Esophagus squamous epithelium (tissue), 5 donors: ENCODE data around the gene PDZD8. TPM values are rescaled to one million over a fixed set of nuclear protein-coding genes. Genes with fewer than 3 reads are reported as not detected.

Experiments
- DNase-seq: peaks from one replicate; lab custom pipeline; 2025; lab: John Stamatoyannopoulos, UW
- H3K27ac ChIP-seq, 4 donors: fragments of 200-600 bp; sonication (generic); one replicate each; pipeline ENCODE4 v1.5.1; 2016 to 2019; ENCODE audit warnings: mild to moderate bottlenecking in 1 of 4
- H3K27me3 ChIP-seq, 4 donors: fragments of 200-600 bp; sonication (generic); 1 replicate in 3 of 4; 2 replicates in 1 of 4; pipeline versions ENCODE4 v1.5.1 to v1.6.0; 2017 to 2021; ENCODE audit warnings: antibody characterized with exemption in 1 of 4
- H3K36me3 ChIP-seq, 3 donors: fragments of 200-600 bp; sonication (generic); one replicate each; pipeline ENCODE4 v1.5.1; 2016 to 2019
- H3K4me1 ChIP-seq, 3 donors: fragments of 200-600 bp; sonication (generic); one replicate each; pipeline ENCODE4 v1.5.1; 2017 to 2019
- H3K4me3 ChIP-seq, 4 donors: fragments of 200-600 bp; sonication (generic); 1 replicate in 3 of 4; 2 replicates in 1 of 4; pipeline ENCODE4 v1.5.1; 2016 to 2019; ENCODE audit warnings: mild to moderate bottlenecking in 2 of 4, moderate library complexity in 1 of 4
- H3K9me3 ChIP-seq, 3 donors: fragments of 200-600 bp; sonication (generic); one replicate each; pipeline ENCODE4 v1.5.1; 2016 to 2019
- POLR2A ChIP-seq, 4 donors: fragments of 450-650 bp; IDR thresholded peaks; one replicate each; pipeline ENCODE4 v1.6.1; 2017; ENCODE audit warnings: antibody characterized with exemption in 4 of 4, mild to moderate bottlenecking in 4 of 4, moderate library complexity in 3 of 4
- WGBS, 2 donors: methylation state at CpG; one replicate each; pipeline ENCODE4 v1.1.5; 2018; 5-methylcytosine and 5-hydroxymethylcytosine counted together
- intact Hi-C: fragments of 100-400 bp; cut with DNase I; formaldehyde crosslinking; loops from one replicate; pipeline ENCODE4 v1.15.0; 2022
- total RNA-seq, 4 donors: library from RNA; depleted of rRNA; stranded (reverse); fragments of >200 nt; gene quantifications; one replicate each; pipeline ENCODE4 v1.1.0, GENCODE V29; 2016
- TF ChIP-seq, protein P1 (sequence below), 6 experiments: fragments of 450-650 bp in 4 of 6; fragments of 200-600 bp in 2 of 6; sonication (generic) in 2 of 6; IDR thresholded peaks; one replicate each; pipeline ENCODE4 v1.5.1; 2016 to 2019; ENCODE audit warnings: antibody characterized with exemption in 6 of 6, mild to moderate bottlenecking in 4 of 6, moderate library complexity in 4 of 6
- donor health status: DM: yes; HTN: yes; CAD: no.

Gene PDZD8
- total RNA-seq, 4 donors from 2014 or later: 28.1 to 39.2 (median 32.9) TPM

DNA sequence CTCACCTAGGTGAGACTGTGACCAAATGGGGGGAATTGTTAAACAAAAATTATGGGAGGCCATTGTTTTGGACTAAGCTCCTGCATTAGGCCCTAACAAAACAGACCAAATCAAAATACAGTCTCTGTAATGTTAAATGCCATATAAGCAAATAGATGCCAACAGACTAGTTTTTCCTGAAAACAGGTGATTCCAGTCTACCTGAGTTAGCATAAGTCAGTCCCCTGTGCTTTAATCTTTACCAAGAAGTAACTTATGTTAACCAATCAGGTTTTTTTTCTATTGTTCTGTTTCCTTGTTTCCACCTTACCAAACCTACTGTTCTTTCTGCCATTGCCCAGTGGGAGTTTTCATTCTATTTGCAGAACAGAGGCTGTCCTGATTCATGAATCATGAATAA is 48.0 kb downstream of the PDZD8 start:
- H3K27me3 ChIP-seq: no peaks in the 10 kb centered on the region
- H3K4me3 ChIP-seq: no peak overlapping the region
- TF ChIP-seq, protein P1, sequence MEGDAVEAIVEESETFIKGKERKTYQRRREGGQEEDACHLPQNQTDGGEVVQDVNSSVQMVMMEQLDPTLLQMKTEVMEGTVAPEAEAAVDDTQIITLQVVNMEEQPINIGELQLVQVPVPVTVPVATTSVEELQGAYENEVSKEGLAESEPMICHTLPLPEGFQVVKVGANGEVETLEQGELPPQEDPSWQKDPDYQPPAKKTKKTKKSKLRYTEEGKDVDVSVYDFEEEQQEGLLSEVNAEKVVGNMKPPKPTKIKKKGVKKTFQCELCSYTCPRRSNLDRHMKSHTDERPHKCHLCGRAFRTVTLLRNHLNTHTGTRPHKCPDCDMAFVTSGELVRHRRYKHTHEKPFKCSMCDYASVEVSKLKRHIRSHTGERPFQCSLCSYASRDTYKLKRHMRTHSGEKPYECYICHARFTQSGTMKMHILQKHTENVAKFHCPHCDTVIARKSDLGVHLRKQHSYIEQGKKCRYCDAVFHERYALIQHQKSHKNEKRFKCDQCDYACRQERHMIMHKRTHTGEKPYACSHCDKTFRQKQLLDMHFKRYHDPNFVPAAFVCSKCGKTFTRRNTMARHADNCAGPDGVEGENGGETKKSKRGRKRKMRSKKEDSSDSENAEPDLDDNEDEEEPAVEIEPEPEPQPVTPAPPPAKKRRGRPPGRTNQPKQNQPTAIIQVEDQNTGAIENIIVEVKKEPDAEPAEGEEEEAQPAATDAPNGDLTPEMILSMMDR (IDR thresholded peaks at IDR 0.05): no peak
- no peak for TF ChIP-seq POLR2A (IDR thresholded peaks at IDR 0.05)
- H3K4me1 ChIP-seq: peaks cover 0 to 23% (median 7%) of the 10 kb centered on the region in 3 donors
- no peaks in the 10 kb centered on the region for H3K36me3 ChIP-seq
- no peaks in the 10 kb centered on the region for H3K9me3 ChIP-seq
- H3K27ac ChIP-seq: peak overlapping the region in 2 of 4 donors; percentile 4 to 37
- DNase-seq: no peak
- intact Hi-C loops: no loop called here

DNA sequence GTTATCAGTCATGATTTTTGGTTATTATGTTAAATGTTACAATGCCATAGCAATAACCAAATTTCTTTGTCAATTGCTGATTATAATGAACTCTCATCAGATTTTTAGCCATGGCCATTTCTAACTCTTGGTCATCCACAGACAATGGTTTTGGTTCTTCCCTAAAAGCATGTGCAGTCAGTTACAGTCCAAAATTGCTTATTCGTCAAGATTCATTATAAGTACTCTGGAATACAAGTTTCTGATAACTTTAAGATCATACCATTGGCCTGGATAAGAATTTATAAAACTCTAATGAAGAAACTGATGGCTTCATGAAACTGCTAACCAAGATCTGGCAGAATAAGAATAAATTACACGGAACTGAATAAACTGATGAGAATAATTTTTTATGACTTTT is 50.9 kb downstream of the PDZD8 start:
- 88 to 91% methylated on average over 2 of the region's 2 CpGs for WGBS, 2 donors
- no peak overlapping the region for H3K4me3 ChIP-seq
- H3K27me3 ChIP-seq: no peaks in the 10 kb centered on the region
- TF ChIP-seq POLR2A (IDR thresholded peaks at IDR 0.05): no peak
- TF ChIP-seq, protein P1 (IDR thresholded peaks at IDR 0.05): no peak
- peaks cover 0 to 23% (median 7%) of the 10 kb centered on the region in 3 donors for H3K4me1 ChIP-seq
- H3K9me3 ChIP-seq: no peaks in the 10 kb centered on the region
- H3K36me3 ChIP-seq: no peaks in the 10 kb centered on the region
- DNase-seq: no peak
- intact Hi-C loops: no loop called here
- H3K27ac ChIP-seq: no peak overlapping the region

DNA sequence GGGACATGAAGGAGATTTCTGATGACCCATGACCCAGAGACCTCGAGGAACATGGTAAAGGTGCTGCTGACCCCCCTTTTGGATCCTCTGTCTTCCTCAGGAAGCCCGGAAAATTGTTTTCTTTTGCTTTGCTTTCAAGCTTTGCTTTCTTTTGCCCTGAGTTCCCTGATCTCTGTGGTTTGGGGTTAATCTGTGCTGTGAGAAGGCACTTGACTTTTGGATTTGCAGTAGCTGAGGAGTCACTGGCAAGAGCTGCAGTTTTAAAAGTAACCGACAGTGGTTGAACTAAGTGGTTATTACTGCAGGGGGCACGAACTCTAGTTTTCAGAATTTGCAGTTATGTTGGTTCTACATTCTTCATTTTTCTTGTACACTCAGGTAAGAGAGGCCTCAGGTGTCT is 53.0 kb downstream of the PDZD8 start:
- intact Hi-C loops: no loop called here
- Histone ChIP-seq H3K27ac (no peak overlapping the region), H3K27me3 (no peaks in the 10 kb centered on the region), H3K4me3 (no peak overlapping the region), H3K4me1 (peaks cover 0 to 10% (median 0%) of the 10 kb centered on the region in 3 donors), H3K36me3 (no peaks in the 10 kb centered on the region), H3K9me3 (no peaks in the 10 kb centered on the region)
- TF ChIP-seq, protein P1 (IDR thresholded peaks at IDR 0.05): no peak
- 77 to 78% methylated on average over 4 of the region's 4 CpGs for WGBS, 2 donors
- no peak for DNase-seq

DNA sequence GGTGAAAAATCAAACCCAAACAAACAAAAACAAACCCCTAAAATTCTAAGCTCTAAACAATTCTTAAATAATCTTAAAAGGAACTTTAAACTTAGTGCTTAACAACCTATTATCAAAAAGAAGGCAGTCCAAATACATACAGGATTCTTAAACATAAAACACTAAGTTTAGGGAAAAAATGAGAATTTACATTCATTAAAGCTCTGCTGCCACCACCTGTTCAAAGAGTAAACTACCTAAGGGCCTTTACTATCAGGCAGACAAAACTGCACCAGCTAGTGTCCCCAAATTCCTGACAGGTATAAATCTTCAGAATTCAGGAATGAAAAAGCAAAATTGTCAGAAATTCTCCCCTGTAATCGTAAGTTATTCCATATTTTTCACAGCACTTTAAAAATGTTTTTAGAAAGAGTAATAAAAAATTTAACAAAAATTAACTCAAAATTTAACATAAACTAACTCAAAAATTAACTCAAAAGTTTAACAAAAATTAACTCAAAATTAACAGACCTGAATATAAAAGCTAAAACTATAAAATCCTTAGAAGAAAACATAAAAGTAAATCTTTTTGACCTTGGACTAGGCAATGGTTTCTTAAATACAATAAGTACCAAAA is 55.1 kb downstream of the PDZD8 start:
- TF ChIP-seq POLR2A (IDR thresholded peaks at IDR 0.05): no peak
- TF ChIP-seq, protein P1 (IDR thresholded peaks at IDR 0.05): peak in 5 of 6 experiments; percentile 19 to 56 (median 34)
- no peak for DNase-seq
- H3K27me3 ChIP-seq: no peaks in the 10 kb centered on the region
- no peaks in the 10 kb centered on the region for H3K9me3 ChIP-seq
- H3K27ac ChIP-seq: no peak overlapping the region
- peaks cover 0 to 5% (median 0%) of the 10 kb centered on the region in 3 donors for H3K36me3 ChIP-seq
- WGBS, 2 donors: 68 to 77% methylated on average over 1 of the region's 1 CpG
- intact Hi-C loops: no loop called here
- no peaks in the 10 kb centered on the region for H3K4me1 ChIP-seq
- no peak overlapping the region for H3K4me3 ChIP-seq

DNA sequence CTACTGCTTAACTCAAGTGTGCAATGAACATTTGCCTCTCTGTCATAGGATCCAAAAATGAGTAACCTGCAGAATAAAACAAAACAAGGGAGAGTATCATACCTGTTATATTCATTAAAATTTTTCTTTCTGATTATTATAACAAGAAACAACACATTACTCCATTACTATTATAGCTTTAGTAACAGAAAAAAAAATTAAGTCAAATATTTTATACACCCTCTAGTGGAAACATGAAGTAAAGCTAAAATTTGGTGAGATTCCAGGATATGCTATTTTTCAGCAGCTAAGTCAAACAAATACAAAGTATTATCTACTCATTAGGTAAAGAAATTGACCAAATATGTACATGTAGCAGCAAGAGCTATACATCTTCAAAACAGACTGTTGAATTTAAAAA is 56.3 kb downstream of the PDZD8 start:
- Histone ChIP-seq H3K27ac (no peak overlapping the region), H3K9me3 (no peaks in the 10 kb centered on the region), H3K4me3 (no peak overlapping the region), H3K4me1 (no peaks in the 10 kb centered on the region), H3K36me3 (peaks cover 0 to 8% (median 0%) of the 10 kb centered on the region in 3 donors), H3K27me3 (no peaks in the 10 kb centered on the region)
- no peak for TF ChIP-seq POLR2A (IDR thresholded peaks at IDR 0.05)
- TF ChIP-seq, protein P1 (IDR thresholded peaks at IDR 0.05): peak in 3 of 6 experiments; percentile 14 to 36 (median 27)
- intact Hi-C loops: loop anchor here (10.0 kb wide), 1 partner anchor 104 kb away; no protein-coding TSS in a partner anchor
- no peak for DNase-seq
